Fibroblast of skin of back (primary cell): ENCODE data around the gene GFM1. TPM values are rescaled to one million over a fixed set of nuclear protein-coding genes. Genes with fewer than 3 reads are reported as not detected.

ENCODE experiments used
- DNase-seq: peaks from one replicate; pipeline ENCODE4 v3.0.0-alpha.2; 2013
- polyA plus RNA-seq, 2 experiments: library from polyadenylated mRNA; unstranded; fragments of 120-200 nt; gene quantifications; one replicate each; pipeline ENCODE4 v1.2.1, GENCODE V29; 2013; ENCODE audit not compliant: insufficient read length in 2 of 2

Gene GFM1
- polyA plus RNA-seq (2013, experiment 1 of 2; ENCODE audit: insufficient read length): 24.9 TPM
- 20.5 TPM for polyA plus RNA-seq (2013, experiment 2 of 2; ENCODE audit: insufficient read length)

DNA sequence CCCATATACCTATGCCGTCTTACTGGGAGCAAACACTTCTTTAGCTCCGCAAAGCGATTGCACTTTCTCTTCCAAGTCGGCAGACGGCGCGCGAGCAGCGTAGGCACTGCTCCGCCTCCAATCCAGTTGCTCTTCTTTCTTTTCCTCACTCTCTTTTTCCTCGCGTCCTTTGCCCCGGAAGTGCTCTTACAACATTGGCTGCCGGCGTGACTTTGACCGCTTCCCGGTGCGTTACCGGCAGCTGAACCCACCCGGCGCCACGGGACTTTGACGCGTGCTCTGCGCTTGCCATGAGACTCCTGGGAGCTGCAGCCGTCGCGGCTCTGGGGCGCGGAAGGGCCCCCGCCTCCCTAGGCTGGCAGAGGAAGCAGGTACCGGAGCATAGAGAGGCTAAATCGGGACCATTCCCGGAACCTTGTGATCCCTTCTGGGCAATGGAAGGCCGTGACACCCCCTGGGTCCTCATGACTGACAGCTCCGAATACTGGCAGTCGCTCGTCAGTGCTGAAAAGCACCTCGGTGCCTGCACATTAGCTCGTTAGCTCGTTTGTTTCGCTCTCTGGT is at the start of gene GFM1:
Gene GFM1 (plus strand): TSS at position 183 of the 564 bp plus-strand sequence. CDS start 108 bp downstream, at position 291.
- peak; percentile 97 for DNase-seq

- no peak for DNase-seq
Observed at GRCh38 chr3:158600787-158601186, 43.5 kb upstream of the GFM1 start.

DNA sequence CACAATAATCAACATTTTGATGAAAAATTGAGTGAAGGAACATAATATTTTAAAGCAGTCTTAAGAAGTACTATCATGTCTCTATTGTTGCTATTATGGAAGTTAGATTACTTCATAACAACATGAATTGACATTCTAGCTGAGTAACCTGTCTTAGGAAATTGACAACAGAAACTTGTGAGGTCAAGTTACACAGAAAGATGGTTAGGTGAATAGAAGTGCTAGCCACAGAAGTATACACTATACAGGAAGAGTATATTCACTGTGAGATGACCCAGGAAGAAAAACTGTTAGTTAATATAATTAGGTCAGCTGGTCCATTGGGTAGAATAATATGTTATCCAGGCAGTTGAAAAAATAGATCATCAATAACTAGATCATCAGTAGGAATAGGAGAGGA is 42.1 kb upstream of the GFM1 start:
- no peak for DNase-seq

DNA sequence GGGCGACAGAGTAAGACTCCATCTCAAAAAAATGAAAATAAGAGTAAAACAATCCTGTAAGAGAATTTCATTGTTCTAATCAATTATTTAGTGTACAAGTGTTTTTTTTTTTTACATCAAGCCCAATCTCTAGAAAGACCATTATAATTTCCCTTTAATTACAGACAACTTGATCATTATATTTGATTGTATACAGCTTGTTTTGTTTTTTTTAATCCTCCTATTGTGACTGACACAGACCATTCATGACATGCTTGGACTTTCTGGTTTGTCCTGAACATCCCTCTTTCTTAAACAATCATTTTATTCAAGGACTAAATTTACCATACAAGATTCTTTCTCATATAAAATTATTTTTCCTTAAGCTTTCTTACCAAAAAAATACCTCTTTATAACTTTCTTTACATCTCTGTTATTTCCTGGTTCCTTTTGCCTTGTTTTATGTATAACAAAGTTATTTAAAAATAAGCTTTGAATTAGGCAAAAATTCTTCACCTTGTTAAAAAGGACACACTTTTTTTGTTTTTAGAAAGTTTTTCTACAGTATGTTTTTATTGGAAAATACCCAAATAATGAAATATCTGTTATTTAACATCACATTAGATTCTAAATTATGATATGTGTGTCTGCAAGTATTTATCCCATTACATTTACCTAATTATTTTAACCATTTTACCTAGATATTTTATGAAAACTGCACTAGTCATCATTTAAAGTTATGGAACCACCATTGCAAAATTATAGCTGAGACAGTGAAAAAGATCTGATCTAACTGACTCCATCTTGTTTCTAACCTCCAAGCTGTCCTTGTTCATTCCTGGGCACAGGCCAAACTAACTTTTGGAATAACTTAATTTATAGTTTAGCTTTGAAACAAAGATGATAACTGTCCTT is 26.1 kb upstream of the GFM1 start:
- no peak for DNase-seq

DNA sequence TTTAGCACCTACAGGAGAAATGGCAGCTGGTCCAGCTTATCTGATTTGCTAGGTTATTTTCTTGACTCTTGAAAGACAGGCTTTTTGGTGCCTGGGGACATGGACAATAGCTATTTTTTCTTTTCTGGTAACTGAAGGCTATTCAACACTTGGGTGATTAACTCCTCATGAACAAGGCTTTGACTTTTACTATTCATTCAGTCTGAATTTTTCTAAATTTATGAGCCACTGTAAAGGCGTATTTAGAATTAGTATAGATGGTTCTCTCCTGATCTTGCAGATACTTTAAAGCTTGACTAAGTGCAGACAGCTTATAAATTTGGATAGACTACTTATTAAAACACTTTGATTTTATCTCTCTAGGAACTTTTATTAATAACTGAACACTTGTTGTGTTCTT is 18.4 kb upstream of the GFM1 start:
- DNase-seq: no peak

- DNase-seq: no peak
Observed at GRCh38 chr3:158631981-158632380, 12.3 kb upstream of the GFM1 start.

- no peak for DNase-seq
Observed at GRCh38 chr3:158640646-158641045, 3.7 kb upstream of the GFM1 start.

DNA sequence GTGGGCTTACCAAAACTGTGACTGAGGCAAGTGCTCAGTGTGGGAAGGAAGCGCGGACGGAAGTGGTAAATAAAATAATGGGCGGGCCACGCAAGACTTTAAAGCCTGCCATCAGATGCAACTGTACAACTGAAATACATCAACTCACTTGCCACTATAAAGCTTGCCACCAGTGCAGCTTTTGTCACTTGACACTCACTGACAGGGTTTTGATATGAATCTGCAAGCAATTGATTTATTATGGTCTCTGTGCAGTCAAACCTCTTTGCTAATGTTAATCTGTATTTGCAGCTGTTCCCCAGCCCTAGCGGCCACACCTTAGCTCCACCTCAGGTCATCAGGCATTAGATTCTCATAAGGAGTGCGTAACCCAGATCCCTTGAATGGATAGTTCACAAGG is 2.3 kb upstream of the GFM1 start:
- DNase-seq: no peak

DNA sequence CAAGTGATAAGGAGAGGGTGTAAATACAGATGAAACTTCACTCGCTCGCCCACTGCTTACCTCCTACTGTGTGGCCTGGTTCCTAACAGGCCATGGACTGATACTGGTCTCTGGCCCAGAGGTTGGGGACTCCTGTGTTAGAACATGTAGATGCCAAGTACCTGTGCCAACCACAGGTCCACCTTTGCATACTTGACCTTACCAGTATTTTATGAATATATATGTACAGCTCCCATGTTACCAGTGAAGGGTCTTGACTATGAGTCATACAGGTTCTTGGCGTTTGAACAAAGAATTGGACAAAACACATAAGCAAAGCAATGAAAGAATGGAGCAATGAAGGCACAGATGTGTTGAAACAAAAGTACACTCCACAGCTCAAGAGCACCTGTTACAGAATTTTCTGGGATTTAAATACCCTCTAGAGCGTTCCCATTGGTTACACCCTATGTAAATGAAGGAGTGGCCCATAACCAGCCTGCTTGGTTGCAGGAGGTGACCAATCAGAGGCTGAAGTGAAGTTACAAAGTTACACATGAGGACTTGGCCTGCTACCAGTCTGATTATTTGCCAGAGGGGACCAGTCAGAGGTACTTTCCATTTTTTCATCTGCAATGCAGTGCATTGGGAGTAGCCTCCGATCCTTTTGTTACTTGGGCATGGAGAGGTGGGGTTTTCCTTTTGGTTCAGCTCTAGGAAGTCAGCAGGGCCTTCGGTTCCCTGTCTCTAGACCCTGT is 1.7 kb upstream of the GFM1 start:
- no peak for DNase-seq

GRCh38 chr3:158649791-158650190 is 5.5 kb downstream of the GFM1 start:
- no peak for DNase-seq

- no peak for DNase-seq
Observed at GRCh38 chr3:158651192-158651591, 6.9 kb downstream of the GFM1 start.

- DNase-seq: no peak
Observed at GRCh38 chr3:158652463-158652862, 8.1 kb downstream of the GFM1 start.

DNA sequence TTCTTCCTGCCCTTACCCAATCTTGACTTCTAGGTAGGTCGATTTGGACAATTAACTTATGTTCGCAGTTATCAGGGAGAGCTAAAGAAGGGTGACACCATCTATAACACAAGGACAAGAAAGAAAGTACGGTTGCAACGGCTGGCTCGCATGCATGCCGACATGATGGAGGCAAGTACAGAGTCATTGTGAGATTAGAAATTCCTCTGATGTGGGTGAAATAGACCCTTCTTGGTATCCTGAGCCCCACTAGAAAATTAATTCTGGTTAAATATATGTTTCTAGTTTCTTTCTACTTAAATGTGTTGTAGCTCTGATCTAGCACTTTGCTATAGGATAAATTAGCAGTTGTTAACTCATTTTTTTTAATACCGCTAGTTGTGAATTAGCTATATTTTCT is 14.6 kb downstream of the GFM1 start:
- DNase-seq: no peak

DNA sequence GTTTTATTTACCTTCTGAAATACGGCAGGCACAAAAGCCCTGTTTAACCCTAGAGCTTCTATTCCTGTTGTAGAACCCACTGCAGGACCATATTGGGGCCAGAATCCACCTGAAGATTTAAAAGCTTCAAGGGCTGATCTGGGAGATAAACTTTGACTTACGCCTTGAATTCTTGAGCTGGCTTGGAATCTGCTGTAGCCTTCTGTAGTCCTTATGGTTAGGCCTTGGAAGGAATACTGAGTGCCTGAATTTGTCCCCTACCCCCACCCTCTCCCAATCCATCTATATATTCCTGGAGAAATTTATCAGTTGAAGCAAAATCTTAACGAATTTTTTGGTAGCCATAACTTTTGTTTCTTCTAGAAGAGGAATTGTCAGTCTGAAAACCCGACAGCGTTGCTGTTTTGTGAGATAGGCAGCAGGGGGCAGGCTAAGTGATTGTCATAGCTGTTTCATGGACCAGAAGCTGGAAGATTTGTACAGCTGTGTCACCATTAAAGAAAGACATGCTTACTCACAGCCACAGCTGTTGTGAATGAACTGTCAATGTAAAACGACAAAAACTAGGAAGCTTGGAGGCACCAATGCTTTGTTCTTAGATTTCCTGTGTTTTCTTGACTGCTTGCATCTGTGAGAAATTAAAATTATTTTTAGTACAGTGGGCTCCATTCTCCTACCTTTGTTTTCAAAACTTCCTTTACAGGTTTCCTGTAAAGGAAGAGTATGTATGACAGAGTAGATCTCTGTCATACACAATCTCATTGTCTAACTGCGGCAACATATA is 15.3 kb downstream of the GFM1 start:
- peak; percentile 77 for DNase-seq

DNA sequence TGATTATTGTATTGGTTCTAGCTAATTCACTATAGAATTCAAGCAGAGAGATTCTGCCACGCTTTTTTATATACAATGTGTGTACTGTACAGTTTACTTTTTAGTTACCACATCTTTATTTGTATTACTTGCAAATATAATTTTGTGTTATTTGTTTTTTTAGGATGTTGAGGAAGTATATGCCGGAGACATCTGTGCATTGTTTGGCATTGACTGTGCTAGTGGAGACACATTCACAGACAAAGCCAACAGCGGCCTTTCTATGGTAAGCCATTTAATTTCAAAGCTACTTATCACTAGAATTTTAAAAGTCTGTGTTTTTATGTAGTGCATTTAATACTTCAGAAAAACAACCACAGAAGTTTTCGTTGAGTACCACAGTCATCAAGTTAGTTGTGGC is 16.4 kb downstream of the GFM1 start:
- no peak for DNase-seq

GRCh38 chr3:158663246-158663645 is 18.9 kb downstream of the GFM1 start:
- no peak for DNase-seq

DNA sequence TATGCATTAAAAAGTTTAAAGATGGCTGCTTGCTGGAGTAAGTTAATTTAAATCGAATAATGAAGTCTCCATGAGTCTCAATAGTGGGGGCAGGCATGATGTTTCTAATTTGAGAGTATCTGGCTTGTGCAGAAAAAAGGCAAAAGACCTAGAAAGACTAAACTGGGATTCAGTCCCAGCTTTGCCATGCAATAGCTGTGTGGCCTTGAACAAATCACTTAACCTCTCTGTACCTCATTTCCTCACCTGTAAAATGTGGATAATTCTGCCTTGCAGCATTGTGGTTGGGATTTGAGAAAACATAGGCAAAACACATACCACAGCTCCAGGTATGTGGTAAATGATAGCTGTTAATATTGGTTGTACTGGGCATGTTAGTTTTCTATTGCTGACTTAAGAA is 19.5 kb downstream of the GFM1 start:
- DNase-seq: no peak

DNA sequence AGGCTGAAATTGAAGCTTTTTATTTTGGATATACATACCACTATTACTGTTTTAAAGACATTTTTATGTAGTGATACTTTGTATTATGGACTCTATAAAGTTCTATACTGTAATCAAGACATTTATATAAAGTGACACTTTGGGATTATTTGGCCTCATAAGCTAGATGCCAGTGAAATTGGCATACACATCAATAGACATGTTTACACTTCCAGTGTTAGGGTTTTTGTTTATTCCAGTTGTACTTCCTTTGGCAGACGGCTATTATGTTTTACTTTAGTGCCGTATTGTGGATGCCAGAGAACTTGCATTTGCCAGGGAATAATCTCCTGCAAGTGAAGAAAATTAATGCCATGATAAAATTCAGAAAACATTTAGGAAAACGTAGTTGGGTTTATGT is 22.1 kb downstream of the GFM1 start:
- no peak for DNase-seq

- no peak for DNase-seq
Observed at GRCh38 chr3:158668506-158668905, 24.2 kb downstream of the GFM1 start.

- no peak for DNase-seq
Observed at GRCh38 chr3:158671821-158672214, 27.5 kb downstream of the GFM1 start.

- DNase-seq: peak; percentile 74
Observed at GRCh38 chr3:158672215-158673176, 28.2 kb downstream of the GFM1 start, which contains the start of gene LXN. LXN (minus strand) TSS chr3:158672648; CDS start chr3:158672478, 170 bp downstream.
